Peyer's patch (tissue), 4 donors: Measurements from ENCODE around the gene UVSSA. TPM values are rescaled to one million over a fixed set of nuclear protein-coding genes. Genes with fewer than 3 reads are reported as not detected.

Experiments used
- DNase-seq, 3 donors: peaks; one replicate each; pipeline ENCODE4 v3.0.0-alpha.2; 2017 to 2019
- H3K27ac ChIP-seq, 4 donors: fragments of 200-600 bp; sonication (generic); one replicate each; pipeline ENCODE4 v1.5.1; 2016 to 2019
- H3K27me3 ChIP-seq, 2 donors: fragments of 200-600 bp; sonication (generic); one replicate each; pipeline ENCODE4 v1.5.1; 2019
- H3K36me3 ChIP-seq, 3 donors: fragments of 200-600 bp; sonication (generic); one replicate each; pipeline ENCODE4 v1.5.1; 2016 to 2019
- H3K4me1 ChIP-seq, 4 donors: fragments of 200-600 bp; sonication (generic); one replicate each; pipeline ENCODE4 v1.5.1; 2016 to 2019
- H3K4me3 ChIP-seq, 4 donors: fragments of 200-600 bp; sonication (generic); 1 replicate in 3 of 4; 2 replicates in 1 of 4; pipeline ENCODE4 v1.5.1; 2016 to 2019; ENCODE audit warnings: mild to moderate bottlenecking in 1 of 4
- H3K9me3 ChIP-seq, 4 donors: fragments of 200-600 bp; sonication (generic); one replicate each; pipeline ENCODE4 v1.5.1; 2016 to 2019; ENCODE audit warnings: mild to moderate bottlenecking in 1 of 4
- POLR2A ChIP-seq, 2 donors: fragments of 450-650 bp; IDR thresholded peaks; one replicate each; pipeline ENCODE4 v1.5.1; 2017; ENCODE audit warnings: antibody characterized with exemption in 2 of 2, mild to moderate bottlenecking in 2 of 2, moderate library complexity in 2 of 2
- total RNA-seq, 4 donors: library from RNA; depleted of rRNA; stranded (reverse); fragments of >200 nt; gene quantifications; one replicate each; pipeline ENCODE4 v1.1.0, GENCODE V29; 2016
- TF ChIP-seq, protein P1 (sequence below), 6 experiments: fragments of 450-650 bp in 4 of 6; fragments of 200-600 bp in 2 of 6; sonication (generic) in 1 of 6; IDR thresholded peaks; one replicate each; pipeline ENCODE4 v1.5.1; 2017 to 2019; ENCODE audit warnings: antibody characterized with exemption in 6 of 6, mild to moderate bottlenecking in 3 of 6, moderate library complexity in 1 of 6

Gene UVSSA
- total RNA-seq, 4 donors from 2014 or later: 42.2 to 118 (median 77.7) TPM

DNA sequence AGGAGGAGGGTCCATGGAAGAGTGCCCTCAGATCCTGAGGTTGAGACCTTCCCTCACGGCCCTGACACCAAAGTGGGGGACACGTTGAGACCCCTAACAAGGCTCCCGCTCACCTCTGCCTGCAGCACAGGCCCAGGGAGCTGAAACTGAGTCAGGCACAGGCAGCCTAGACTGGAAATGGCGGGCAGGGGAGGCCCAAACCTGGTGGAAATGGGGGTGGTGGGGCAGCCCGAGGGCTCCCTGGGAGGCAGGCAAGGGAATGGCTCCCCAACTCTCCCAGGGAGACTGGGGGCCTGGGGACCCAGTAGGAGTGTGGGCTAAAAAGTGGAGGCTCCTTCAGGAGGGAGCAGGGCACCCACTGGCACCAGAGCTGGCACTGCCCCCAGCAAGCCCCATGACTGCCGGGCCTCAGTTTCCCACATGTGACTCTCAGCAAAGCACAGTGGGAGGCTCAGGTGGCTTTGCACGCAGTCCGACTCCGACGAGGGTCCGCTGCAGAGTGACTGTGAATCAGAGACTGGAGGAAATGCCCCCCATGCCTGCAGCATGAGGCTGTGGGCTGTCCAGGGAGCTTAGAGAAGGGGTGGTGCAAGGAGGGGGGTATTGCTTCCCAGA is 53.3 kb downstream of the UVSSA start:
- TF ChIP-seq, protein P1, sequence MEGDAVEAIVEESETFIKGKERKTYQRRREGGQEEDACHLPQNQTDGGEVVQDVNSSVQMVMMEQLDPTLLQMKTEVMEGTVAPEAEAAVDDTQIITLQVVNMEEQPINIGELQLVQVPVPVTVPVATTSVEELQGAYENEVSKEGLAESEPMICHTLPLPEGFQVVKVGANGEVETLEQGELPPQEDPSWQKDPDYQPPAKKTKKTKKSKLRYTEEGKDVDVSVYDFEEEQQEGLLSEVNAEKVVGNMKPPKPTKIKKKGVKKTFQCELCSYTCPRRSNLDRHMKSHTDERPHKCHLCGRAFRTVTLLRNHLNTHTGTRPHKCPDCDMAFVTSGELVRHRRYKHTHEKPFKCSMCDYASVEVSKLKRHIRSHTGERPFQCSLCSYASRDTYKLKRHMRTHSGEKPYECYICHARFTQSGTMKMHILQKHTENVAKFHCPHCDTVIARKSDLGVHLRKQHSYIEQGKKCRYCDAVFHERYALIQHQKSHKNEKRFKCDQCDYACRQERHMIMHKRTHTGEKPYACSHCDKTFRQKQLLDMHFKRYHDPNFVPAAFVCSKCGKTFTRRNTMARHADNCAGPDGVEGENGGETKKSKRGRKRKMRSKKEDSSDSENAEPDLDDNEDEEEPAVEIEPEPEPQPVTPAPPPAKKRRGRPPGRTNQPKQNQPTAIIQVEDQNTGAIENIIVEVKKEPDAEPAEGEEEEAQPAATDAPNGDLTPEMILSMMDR (IDR thresholded peaks at IDR 0.05): no peak
- no peak for TF ChIP-seq POLR2A (IDR thresholded peaks at IDR 0.05)
- DNase-seq: peak in 1 of 3 donors; percentile 37
- H3K4me3 ChIP-seq: no peak overlapping the region
- peaks cover 0 to 2% (median 0%) of the 10 kb centered on the region in 3 donors for H3K36me3 ChIP-seq
- H3K27me3 ChIP-seq: peaks cover 0 to 38% of the 10 kb centered on the region in 2 donors
- H3K9me3 ChIP-seq: peaks cover 0 to 8% (median 2%) of the 10 kb centered on the region in 4 donors
- peaks cover 0 to 21% (median 0%) of the 10 kb centered on the region in 4 donors for H3K4me1 ChIP-seq
- H3K27ac ChIP-seq: no peak overlapping the region

DNA sequence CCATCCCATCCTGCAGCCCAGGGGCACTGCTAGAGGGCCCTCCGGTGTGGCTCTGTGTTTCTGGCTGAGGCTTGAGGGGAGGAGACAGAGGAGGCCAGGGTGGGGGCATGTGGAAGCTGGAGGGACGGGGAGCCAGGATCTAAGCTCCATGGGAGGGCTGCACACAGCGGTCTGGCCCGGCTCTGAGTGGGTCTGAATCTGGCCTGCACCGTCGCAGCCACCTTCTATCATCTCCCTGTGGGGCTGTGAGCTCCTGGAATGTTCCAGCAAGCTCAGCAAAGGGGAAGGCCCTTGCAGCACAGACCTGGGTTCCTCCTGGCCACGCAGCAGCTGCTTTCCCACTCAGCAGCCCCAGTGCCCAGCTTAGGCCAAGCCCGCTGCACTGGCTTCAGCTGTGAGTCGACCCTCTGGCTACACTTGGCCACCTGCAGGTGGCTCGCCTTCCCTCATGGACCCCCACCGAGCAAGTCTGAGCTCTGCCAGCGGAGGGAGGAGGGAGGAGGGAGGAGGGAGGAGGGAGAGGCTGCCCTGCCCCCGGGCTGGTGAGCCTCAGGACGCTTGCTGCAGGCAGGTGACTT is 53.9 kb downstream of the UVSSA start:
- Histone ChIP-seq H3K36me3 (no peaks in the 10 kb centered on the region), H3K27ac (no peak overlapping the region), H3K27me3 (peaks cover 0 to 43% of the 10 kb centered on the region in 2 donors), H3K9me3 (peaks cover 0 to 8% (median 2%) of the 10 kb centered on the region in 4 donors), H3K4me1 (peaks cover 0 to 25% (median 0%) of the 10 kb centered on the region in 4 donors), H3K4me3 (no peak overlapping the region)
- peak in 2 of 3 donors; percentile 34 to 40 for DNase-seq
- TF ChIP-seq POLR2A (IDR thresholded peaks at IDR 0.05): no peak

DNA sequence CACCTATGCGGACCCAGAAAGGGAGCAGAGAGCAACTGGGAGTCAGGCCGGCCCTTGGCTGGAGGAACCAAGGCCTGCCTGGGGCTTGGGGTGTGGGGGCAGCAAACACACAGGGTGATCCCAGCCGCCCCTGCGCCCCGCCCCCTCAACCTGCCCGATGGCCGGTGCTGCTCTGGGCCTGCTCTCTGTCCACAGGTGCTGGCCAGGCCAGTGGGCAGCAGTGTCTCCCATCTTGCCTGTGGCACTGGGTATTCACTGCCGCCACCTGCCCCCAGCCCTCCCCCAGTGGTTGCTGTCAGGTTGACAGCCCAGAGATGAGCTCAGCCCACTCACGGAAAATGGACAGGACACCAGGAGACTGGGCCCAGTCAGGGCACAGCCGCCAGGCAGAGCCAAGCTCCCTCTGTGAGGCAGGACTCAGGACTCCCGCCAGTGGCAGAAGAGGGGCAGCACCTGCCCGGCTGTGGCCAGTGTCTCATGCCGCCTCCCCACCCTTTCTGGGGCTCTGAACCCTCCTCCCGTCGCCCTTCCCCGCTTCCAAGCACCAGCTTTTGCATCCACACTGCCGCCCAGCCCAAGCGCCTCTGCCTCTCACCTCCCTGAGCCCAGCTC is 54.5 kb downstream of the UVSSA start:
- Histone ChIP-seq H3K27me3 (peaks cover 0 to 49% of the 10 kb centered on the region in 2 donors), H3K36me3 (no peaks in the 10 kb centered on the region), H3K4me3 (no peak overlapping the region), H3K9me3 (peaks cover 0 to 8% (median 2%) of the 10 kb centered on the region in 4 donors), H3K4me1 (peaks cover 0 to 30% (median 0%) of the 10 kb centered on the region in 4 donors), H3K27ac (no peak overlapping the region)
- DNase-seq: peak in 1 of 3 donors; percentile 38
- TF ChIP-seq POLR2A (IDR thresholded peaks at IDR 0.05): no peak
- TF ChIP-seq, protein P1 (IDR thresholded peaks at IDR 0.05): no peak

DNA sequence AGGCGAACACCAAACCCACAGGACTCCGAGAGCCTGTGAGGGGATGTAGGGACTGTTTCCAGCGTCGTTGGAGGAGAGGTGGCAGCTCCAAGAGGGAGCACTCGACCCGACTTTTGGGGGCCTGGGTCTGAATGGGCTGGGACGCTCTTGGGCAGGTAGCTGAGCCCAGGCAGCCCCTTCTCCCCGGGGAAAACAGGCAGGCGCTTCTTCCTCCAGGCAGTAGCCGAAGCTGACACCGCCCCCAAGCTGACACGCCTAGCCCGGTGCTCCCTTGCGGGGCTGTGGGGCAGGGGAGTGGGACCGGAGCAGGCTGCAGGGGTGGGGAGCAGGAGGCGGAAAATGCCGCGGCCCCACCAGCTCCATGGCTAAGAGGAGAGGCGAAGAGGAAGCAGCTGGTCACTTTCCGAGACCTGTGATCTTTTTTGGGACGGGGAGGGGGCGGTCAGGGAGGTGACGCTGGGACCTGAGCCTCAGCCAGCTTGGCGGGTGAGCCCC is 55.1 kb downstream of the UVSSA start:
- peaks cover 0 to 4% (median 2%) of the 10 kb centered on the region in 4 donors for H3K9me3 ChIP-seq
- H3K36me3 ChIP-seq: no peaks in the 10 kb centered on the region
- no peak for DNase-seq
- peaks cover 0 to 35% (median 0%) of the 10 kb centered on the region in 4 donors for H3K4me1 ChIP-seq
- TF ChIP-seq, protein P1 (IDR thresholded peaks at IDR 0.05): no peak
- no peak for TF ChIP-seq POLR2A (IDR thresholded peaks at IDR 0.05)
- no peak overlapping the region for H3K4me3 ChIP-seq
- no peak overlapping the region for H3K27ac ChIP-seq
- H3K27me3 ChIP-seq: peaks cover 0 to 55% of the 10 kb centered on the region in 2 donors

DNA sequence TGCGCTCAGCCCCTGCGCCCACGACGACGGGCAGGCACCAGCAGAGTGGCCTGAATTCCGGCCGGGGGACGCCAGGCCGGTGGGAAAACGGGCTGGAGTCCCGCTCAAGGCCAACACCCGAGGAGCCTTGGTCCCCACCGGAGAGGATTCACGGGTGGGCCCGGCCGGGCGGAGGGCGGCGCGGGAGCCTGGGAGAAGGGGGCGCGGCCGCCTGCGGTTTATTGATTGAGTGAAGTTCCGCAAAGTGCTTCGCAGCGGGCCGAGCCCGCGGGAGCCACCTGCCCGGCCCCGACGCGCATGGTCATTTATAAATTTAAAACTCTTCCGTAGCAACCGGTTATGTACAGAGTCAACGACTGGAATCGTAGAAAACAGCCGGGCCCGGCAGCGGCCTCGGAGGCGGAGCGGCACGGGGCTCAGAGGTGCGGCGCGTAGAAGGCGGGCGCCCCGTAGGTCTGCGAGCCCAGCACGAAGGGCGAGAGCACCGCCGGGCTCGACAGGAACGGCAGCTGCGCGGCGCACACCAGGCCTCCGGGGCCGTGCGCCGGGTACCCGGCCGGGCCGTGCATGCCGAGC is 55.6 kb downstream of the UVSSA start:
- DNase-seq: peak in 1 of 3 donors; percentile 39
- Histone ChIP-seq H3K4me1 (peaks cover 0 to 35% (median 0%) of the 10 kb centered on the region in 4 donors), H3K4me3 (no peak overlapping the region), H3K27me3 (peaks cover 0 to 60% of the 10 kb centered on the region in 2 donors), H3K9me3 (peaks cover 0 to 4% (median 1%) of the 10 kb centered on the region in 4 donors), H3K36me3 (no peaks in the 10 kb centered on the region), H3K27ac (no peak overlapping the region)
- TF ChIP-seq, protein P1 (IDR thresholded peaks at IDR 0.05): no peak
- no peak for TF ChIP-seq POLR2A (IDR thresholded peaks at IDR 0.05)
